Spleen (tissue), 7 donors: ENCODE measurements around the gene OR6Q1.

Experiments used
- CTCF ChIP-seq, 11 experiments: fragments of 200-600 bp in 7 of 11; fragments of 450-650 bp in 4 of 11; sonication (generic) in 4 of 11; IDR thresholded peaks in 8 of 11; conservative IDR thresholded peaks in 3 of 11; 1 replicate in 7 of 11; 2 replicates in 4 of 11; pipeline versions ENCODE4 v1.4.0 to v1.8.0; 2016 to 2021; ENCODE audit warnings: antibody characterized with exemption in 11 of 11, inconsistent platforms in 4 of 11, mild to moderate bottlenecking in 1 of 11
- POLR2A ChIP-seq, 3 donors: fragments of 450-650 bp; IDR thresholded peaks; one replicate each; pipeline ENCODE4 v1.5.1; 2017; ENCODE audit warnings: antibody characterized with exemption in 3 of 3, mild to moderate bottlenecking in 1 of 3
- donor health status: DM: no; HTN: no; CAD: no; lungs with moderate emphysema.
- donor health status: DM: no; HTN: no; CAD: no.
- donor health status: DM: no; HTN: no; CAD: no.

- TF ChIP-seq CTCF (IDR thresholded peaks at IDR 0.05 in 8 of 11, conservative IDR thresholded peaks at IDR 0.05 in 3 of 11), result no peak
- TF ChIP-seq POLR2A (IDR thresholded peaks at IDR 0.05), result no peak
Measured at GRCh38 chr11:58060535-58060934, 29.8 kb downstream of the OR6Q1 start.
